ENCODE data around the gene SCMH1. TPM values are rescaled to one million over a fixed set of nuclear protein-coding genes. Genes with fewer than 3 reads are reported as not detected.
"Not testable (repeated sequence)": the region's sequence is repeated elsewhere in the genome, so short reads cannot be mapped to it uniquely, and the experiment has no call there.

SCMH1 gene
- total and polyA plus RNA-seq, 2 experiments from 2014 or later, result 126 to 147 TPM

GRCh38 chr1:41138549-41138948 lies 103.6 kb downstream of the SCMH1 start:
- H3K36me3 ChIP-seq, result peaks cover 52% of the 10 kb centered on the region
- H3K4me1 ChIP-seq (ENCODE audit: low read depth), result no peaks in the 10 kb centered on the region
- H3K9me3 ChIP-seq (ENCODE audit: low read depth), result no peaks in the 10 kb centered on the region
- H3K27ac ChIP-seq, result no peak overlapping the region
- H3K27me3 ChIP-seq, result no peaks in the 10 kb centered on the region
- TF ChIP-seq CTCF (IDR thresholded peaks at IDR 0.05; ENCODE audit: low read depth, low read length), result no peak
- H3K4me3 ChIP-seq, result no peak overlapping the region
- no peak for DNase-seq (ENCODE audit: low read depth in 1 of 2, low spot score in 1 of 2)

- H3K36me3 ChIP-seq, result peaks cover 35% of the 10 kb centered on the region
- no peak for DNase-seq (ENCODE audit: low read depth in 1 of 2, low spot score in 1 of 2)
- H3K27me3 ChIP-seq, result no peaks in the 10 kb centered on the region
- no peak overlapping the region for H3K4me3 ChIP-seq
- no peak for TF ChIP-seq CTCF (IDR thresholded peaks at IDR 0.05; ENCODE audit: low read depth, low read length)
- no peaks in the 10 kb centered on the region for H3K4me1 ChIP-seq (ENCODE audit: low read depth)
- no peaks in the 10 kb centered on the region for H3K9me3 ChIP-seq (ENCODE audit: low read depth)
- H3K27ac ChIP-seq, result peak overlapping the region; percentile 10
Observed at GRCh38 chr1:41135196-41135947, 106.7 kb downstream of the SCMH1 start.

GRCh38 chr1:41134325-41134724 lies 107.8 kb downstream of the SCMH1 start:
- H3K9me3 ChIP-seq (ENCODE audit: low read depth); DNase-seq (ENCODE audit: low read depth in 1 of 2, low spot score in 1 of 2); H3K27ac ChIP-seq; H3K4me3 ChIP-seq; H3K27me3 ChIP-seq; H3K4me1 ChIP-seq (ENCODE audit: low read depth): not testable (repeated sequence)
- peaks cover 26% of the 10 kb centered on the region for H3K36me3 ChIP-seq

- DNase-seq (ENCODE audit: low read depth in 1 of 2, low spot score in 1 of 2), result peak; percentile 32 to 64
- H3K4me3 ChIP-seq, result no peak overlapping the region
Observed at GRCh38 chr1:41122851-41123518, 119.1 kb downstream of the SCMH1 start.

GRCh38 chr1:41122148-41122547 lies 120.0 kb downstream of the SCMH1 start:
- no peak for TF ChIP-seq CTCF (IDR thresholded peaks at IDR 0.05; ENCODE audit: low read depth, low read length)
- H3K9me3 ChIP-seq (ENCODE audit: low read depth), result no peaks in the 10 kb centered on the region
- H3K4me3 ChIP-seq, result no peak overlapping the region
- no peaks in the 10 kb centered on the region for H3K36me3 ChIP-seq
- no peak overlapping the region for H3K27ac ChIP-seq
- no peak for DNase-seq (ENCODE audit: low read depth in 1 of 2, low spot score in 1 of 2)
- H3K4me1 ChIP-seq (ENCODE audit: low read depth), result peaks cover 8% of the 10 kb centered on the region
- H3K27me3 ChIP-seq, result no peaks in the 10 kb centered on the region

More at GRCh38 chr1:41122851-41123518, 119.1 kb downstream of the SCMH1 start:
- H3K27me3 ChIP-seq, result no peaks in the 10 kb centered on the region
- peak; percentile 54 for TF ChIP-seq CTCF (IDR thresholded peaks at IDR 0.05; ENCODE audit: low read depth, low read length)
- H3K27ac ChIP-seq, result peak overlapping the region; percentile 47
- H3K36me3 ChIP-seq, result no peaks in the 10 kb centered on the region
- peaks cover 8% of the 10 kb centered on the region for H3K4me1 ChIP-seq (ENCODE audit: low read depth)
- H3K9me3 ChIP-seq (ENCODE audit: low read depth), result no peaks in the 10 kb centered on the region

GRCh38 chr1:41118645-41119044 lies 123.5 kb downstream of the SCMH1 start:
- no peak for TF ChIP-seq CTCF (IDR thresholded peaks at IDR 0.05; ENCODE audit: low read depth, low read length)
- DNase-seq (ENCODE audit: low read depth in 1 of 2, low spot score in 1 of 2), result no peak
- Histone ChIP-seq H3K36me3 (peaks cover 26% of the 10 kb centered on the region), H3K4me1 (ENCODE audit: low read depth) (peaks cover 8% of the 10 kb centered on the region), H3K27me3 (no peaks in the 10 kb centered on the region), H3K4me3 (no peak overlapping the region), H3K27ac (peak overlapping the region; percentile 43), H3K9me3 (ENCODE audit: low read depth) (no peaks in the 10 kb centered on the region)

GRCh38 chr1:41117241-41117640 lies 124.9 kb downstream of the SCMH1 start:
- not testable (repeated sequence) for H3K9me3 ChIP-seq (ENCODE audit: low read depth); H3K27me3 ChIP-seq; H3K27ac ChIP-seq; H3K4me3 ChIP-seq; H3K4me1 ChIP-seq (ENCODE audit: low read depth)
- peaks cover 41% of the 10 kb centered on the region for H3K36me3 ChIP-seq
- peak in 1 of 2 donors; percentile 25 for DNase-seq (ENCODE audit: low read depth in 1 of 2, low spot score in 1 of 2)
